Hepatocyte (in vitro differentiated cells): ENCODE data around the gene TNP2. TPM values are rescaled to one million over a fixed set of nuclear protein-coding genes. Genes with fewer than 3 reads are reported as not detected.

Experiments
- DNase-seq: peaks from one replicate; pipeline ENCODE4 v3.0.0-alpha.2; 2016; ENCODE audit warnings: low spot score
- H2AFZ ChIP-seq: fragments of 200-600 bp; sonication (generic); 2 replicates; pipeline ENCODE4 v1.6.0; 2016; ENCODE audit warnings: antibody characterized with exemption, mild to moderate bottlenecking
- H3K27ac ChIP-seq: fragments of 200-600 bp; sonication (generic); 2 replicates; pipeline ENCODE4 v1.5.1; 2016; ENCODE audit warnings: mild to moderate bottlenecking
- H3K27me3 ChIP-seq: fragments of 200-600 bp; sonication (generic); 2 replicates; pipeline ENCODE4 v1.6.1; 2016
- H3K36me3 ChIP-seq: fragments of 200-600 bp; sonication (generic); replicated peaks from 2 replicates; pipeline ENCODE4 v1.5.1; 2016; ENCODE audit warnings: low read depth; ENCODE audit not compliant: insufficient read depth
- H3K4me1 ChIP-seq: fragments of 200-600 bp; sonication (generic); 2 replicates; pipeline ENCODE4 v1.5.1; 2016; ENCODE audit warnings: mild to moderate bottlenecking, moderate library complexity; ENCODE audit not compliant: insufficient read depth
- H3K4me2 ChIP-seq: fragments of 200-600 bp; sonication (generic); 2 replicates; pipeline ENCODE4 v1.6.0; 2016
- H3K4me3 ChIP-seq: fragments of 200-600 bp; sonication (generic); 2 replicates; pipeline ENCODE4 v1.5.1; 2016; ENCODE audit warnings: mild to moderate bottlenecking
- H3K79me2 ChIP-seq: fragments of 200-600 bp; sonication (generic); 2 replicates; pipeline ENCODE4 v1.6.0; 2017; ENCODE audit warnings: mild to moderate bottlenecking
- H3K9me2 ChIP-seq: fragments of 200-600 bp; sonication (generic); replicated peaks from 2 replicates; pipeline ENCODE4 v1.6.0; 2017; ENCODE audit warnings: mild to moderate bottlenecking; ENCODE audit not compliant: insufficient read depth
- H3K9me3 ChIP-seq: fragments of 200-600 bp; sonication (generic); 2 replicates; pipeline ENCODE4 v1.5.1; 2016; ENCODE audit warnings: low read depth, mild to moderate bottlenecking
- H4K20me1 ChIP-seq: fragments of 200-600 bp; sonication (generic); 2 replicates; pipeline ENCODE4 v1.6.0; 2016; ENCODE audit warnings: mild to moderate bottlenecking; ENCODE audit not compliant: insufficient read depth, poor library complexity, severe bottlenecking
- CTCF ChIP-seq: fragments of 200-600 bp; sonication (generic); IDR thresholded peaks from 2 replicates; pipeline ENCODE4 v1.5.1; 2016; ENCODE audit warnings: antibody characterized with exemption, mild to moderate bottlenecking; ENCODE audit not compliant: poor library complexity
- EZH2 ChIP-seq: fragments of 200-600 bp; sonication (generic); IDR thresholded peaks from 2 replicates; pipeline ENCODE4 v1.6.1; 2016; ENCODE audit warnings: antibody characterized with exemption, mild to moderate bottlenecking, borderline replicate concordance
- EZH2phosphoT487 ChIP-seq: fragments of 200-600 bp; sonication (generic); IDR thresholded peaks from one replicate; pipeline ENCODE4 v1.6.1; 2018; ENCODE audit warnings: antibody characterized with exemption, mild to moderate bottlenecking, low read depth, moderate library complexity; ENCODE audit not compliant: unreplicated experiment, severe bottlenecking
- WGBS: methylation state at CpG from one replicate; pipeline ENCODE4 v1.1.6; 2016; ENCODE audit warnings: low lambda C conversion rate; ENCODE audit errors: missing lambda C conversion rate; 5-methylcytosine and 5-hydroxymethylcytosine counted together
- polyA plus RNA-seq: library from polyadenylated mRNA; unstranded; fragments of >200 nt; fragmentation: Nextera tagmentation; extraction: Ambion mirVana; gene quantifications from 2 replicates; pipeline ENCODE4 v1.2.1, GENCODE V29; 2016
- total RNA-seq: library from RNA; depleted of rRNA; stranded (reverse); fragments of >200 nt; gene quantifications from 2 replicates; pipeline ENCODE4 v1.2.3, GENCODE V29; 2014

TNP2 gene
- total and polyA plus RNA-seq, 2 experiments from 2014 or later, result not detected

- H3K36me3 ChIP-seq, result no peaks in the 10 kb centered on the region
- no peaks in the 10 kb centered on the region for H3K79me2 ChIP-seq
- DNase-seq, result no peak
- WGBS, result 94% methylated on average over 7 of the region's 7 CpGs
- no peaks in the 10 kb centered on the region for H3K27me3 ChIP-seq
- H4K20me1 ChIP-seq, result no peaks in the 10 kb centered on the region
- no peak overlapping the region for H2AFZ ChIP-seq
- no peak for TF ChIP-seq CTCF
- TF ChIP-seq EZH2phosphoT487, result no peak
- TF ChIP-seq EZH2, result no peak
- peaks cover 15% of the 10 kb centered on the region for H3K4me1 ChIP-seq
- no peak overlapping the region for H3K4me3 ChIP-seq
- H3K27ac ChIP-seq, result no peak overlapping the region
- H3K9me3 ChIP-seq, result no peaks in the 10 kb centered on the region
- H3K9me2 ChIP-seq, result no peaks in the 10 kb centered on the region
- no peak overlapping the region for H3K4me2 ChIP-seq
Observed at GRCh38 chr16:11274964-11275363, 5.8 kb upstream of the TNP2 start.

- no peaks in the 10 kb centered on the region for H3K79me2 ChIP-seq
- TF ChIP-seq EZH2, result no peak
- no peak for TF ChIP-seq EZH2phosphoT487
- no peak for TF ChIP-seq CTCF
- H3K4me3 ChIP-seq, result no peak overlapping the region
- H4K20me1 ChIP-seq, result no peaks in the 10 kb centered on the region
- H3K4me1 ChIP-seq, result peaks cover 10% of the 10 kb centered on the region
- H3K36me3 ChIP-seq, result no peaks in the 10 kb centered on the region
- no peaks in the 10 kb centered on the region for H3K9me2 ChIP-seq
- no peaks in the 10 kb centered on the region for H3K27me3 ChIP-seq
- H2AFZ ChIP-seq, result no peak overlapping the region
- H3K9me3 ChIP-seq, result no peaks in the 10 kb centered on the region
- H3K4me2 ChIP-seq, result no peak overlapping the region
- no peak for DNase-seq
- WGBS, result 33% methylated on average over 3 of the region's 3 CpGs
- H3K27ac ChIP-seq, result peak overlapping the region; percentile 80
Observed at GRCh38 chr16:11273721-11274324, 4.7 kb upstream of the TNP2 start.

GRCh38 chr16:11272921-11273720 is 4.0 kb upstream of the TNP2 start, which contains the start of gene PRM3:
Gene PRM3, minus strand, starts transcription at chr16:11273629. Its CDS starts 34 bp downstream, at chr16:11273595.
- no peaks in the 10 kb centered on the region for H3K27me3 ChIP-seq
- H2AFZ ChIP-seq, result no peak within 1 kb of the TSS
- TF ChIP-seq EZH2 (no peak), EZH2phosphoT487 (no peak), CTCF (no peak)
- H3K4me1 ChIP-seq, result peaks cover 10% of the 10 kb centered on the region
- no peak within 1 kb of the TSS for H3K4me2 ChIP-seq
- no peak within 1 kb of the TSS for H3K4me3 ChIP-seq
- H3K27ac ChIP-seq, result peak within 1 kb of the TSS; percentile 80
- H3K79me2 ChIP-seq, result no peaks in the 10 kb centered on the region
- H3K36me3 ChIP-seq, result no peaks in the 10 kb centered on the region
- 73% methylated on average over 30 of the region's 30 CpGs for WGBS
- no peaks in the 10 kb centered on the region for H4K20me1 ChIP-seq
- DNase-seq, result no peak
- no peaks in the 10 kb centered on the region for H3K9me2 ChIP-seq
- H3K9me3 ChIP-seq, result no peaks in the 10 kb centered on the region
